ENCODE results near the gene PTH. TPM values are rescaled to one million over a fixed set of nuclear protein-coding genes. Genes with fewer than 3 reads are reported as not detected.

The PTH gene
- total and polyA plus RNA-seq, 12 donors = not detected

DNA sequence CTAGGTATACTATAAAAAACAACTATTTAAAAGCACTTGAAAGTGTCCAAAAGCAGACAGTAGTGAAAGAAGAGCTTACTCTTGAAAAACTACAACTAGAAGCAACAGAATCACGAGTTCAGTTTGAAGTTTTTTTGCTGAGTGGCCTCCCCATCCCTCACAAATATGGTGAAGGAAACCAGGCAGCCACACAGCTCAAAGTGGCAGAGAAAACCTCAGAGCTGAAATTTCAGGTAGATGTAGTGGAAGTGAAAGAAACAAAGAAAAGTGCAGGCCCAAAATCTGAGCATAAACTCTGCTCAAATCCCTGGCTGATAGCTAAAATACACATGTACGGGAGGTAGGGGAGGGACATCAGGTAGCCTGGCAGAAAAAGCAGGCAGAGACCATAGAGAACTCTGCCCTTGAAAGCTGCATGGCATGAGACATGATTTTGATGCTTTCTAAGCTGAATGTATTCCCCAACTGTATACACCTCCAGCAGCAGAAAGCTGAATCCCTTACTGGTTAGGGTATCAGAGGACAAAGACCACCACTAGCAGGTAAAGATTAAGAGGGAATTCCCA, 44.9 kb downstream of the PTH start:
- TF ChIP-seq, protein P1, sequence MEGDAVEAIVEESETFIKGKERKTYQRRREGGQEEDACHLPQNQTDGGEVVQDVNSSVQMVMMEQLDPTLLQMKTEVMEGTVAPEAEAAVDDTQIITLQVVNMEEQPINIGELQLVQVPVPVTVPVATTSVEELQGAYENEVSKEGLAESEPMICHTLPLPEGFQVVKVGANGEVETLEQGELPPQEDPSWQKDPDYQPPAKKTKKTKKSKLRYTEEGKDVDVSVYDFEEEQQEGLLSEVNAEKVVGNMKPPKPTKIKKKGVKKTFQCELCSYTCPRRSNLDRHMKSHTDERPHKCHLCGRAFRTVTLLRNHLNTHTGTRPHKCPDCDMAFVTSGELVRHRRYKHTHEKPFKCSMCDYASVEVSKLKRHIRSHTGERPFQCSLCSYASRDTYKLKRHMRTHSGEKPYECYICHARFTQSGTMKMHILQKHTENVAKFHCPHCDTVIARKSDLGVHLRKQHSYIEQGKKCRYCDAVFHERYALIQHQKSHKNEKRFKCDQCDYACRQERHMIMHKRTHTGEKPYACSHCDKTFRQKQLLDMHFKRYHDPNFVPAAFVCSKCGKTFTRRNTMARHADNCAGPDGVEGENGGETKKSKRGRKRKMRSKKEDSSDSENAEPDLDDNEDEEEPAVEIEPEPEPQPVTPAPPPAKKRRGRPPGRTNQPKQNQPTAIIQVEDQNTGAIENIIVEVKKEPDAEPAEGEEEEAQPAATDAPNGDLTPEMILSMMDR (IDR thresholded peaks at IDR 0.05) = no peak
- H3K4me3 ChIP-seq = no peak overlapping the region
- no peaks in the 10 kb centered on the region for H3K36me3 ChIP-seq
- ATAC-seq (no peak), DNase-seq (no peak)
- no peaks in the 10 kb centered on the region for H3K27me3 ChIP-seq
- H3K9me3 ChIP-seq = peaks cover 0 to 19% (median 0%) of the 10 kb centered on the region in 11 donors
- no peak overlapping the region for H3K27ac ChIP-seq
- intact Hi-C loops (cut with DNase I) = no loop called here
- 87% methylated on average over 2 of the region's 2 CpGs for WGBS, 2 donors
- peaks cover 2 to 31% (median 22%) of the 10 kb centered on the region in 9 donors for H3K4me1 ChIP-seq

DNA sequence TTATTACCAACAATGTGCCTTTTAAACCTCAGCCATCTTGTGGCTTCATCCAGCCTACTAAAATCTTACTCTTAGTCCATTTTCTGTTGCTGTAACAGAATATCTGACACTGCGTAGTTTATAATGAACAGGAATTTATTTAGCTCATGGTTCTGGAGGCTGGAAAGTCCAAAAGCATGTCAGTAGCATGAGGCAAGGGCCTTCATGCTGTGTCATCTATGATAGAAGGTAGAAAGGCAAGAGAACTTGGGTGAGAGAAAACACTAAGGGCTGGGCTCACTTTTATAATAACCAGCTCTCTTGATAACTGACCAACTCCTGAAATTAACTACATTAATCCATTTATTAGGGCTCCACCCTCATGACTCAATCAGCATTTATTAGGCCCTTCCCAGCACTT, 46.3 kb downstream of the PTH start:
- Histone ChIP-seq H3K27me3 (no peaks in the 10 kb centered on the region), H3K36me3 (no peaks in the 10 kb centered on the region), H3K9me3 (peaks cover 0 to 19% (median 0%) of the 10 kb centered on the region in 11 donors), H3K4me1 (peaks cover 2 to 35% (median 22%) of the 10 kb centered on the region in 9 donors), H3K27ac (peak overlapping the region in 2 of 10 donors; percentile 67 to 69), H3K4me3 (no peak overlapping the region)
- WGBS, 2 donors = 61 to 98% methylated on average over 1 of the region's 1 CpG
- no peak for DNase-seq
- ATAC-seq = no peak
- TF ChIP-seq, protein P1 (IDR thresholded peaks at IDR 0.05) = no peak
- intact Hi-C loops (cut with DNase I) = no loop called here

DNA sequence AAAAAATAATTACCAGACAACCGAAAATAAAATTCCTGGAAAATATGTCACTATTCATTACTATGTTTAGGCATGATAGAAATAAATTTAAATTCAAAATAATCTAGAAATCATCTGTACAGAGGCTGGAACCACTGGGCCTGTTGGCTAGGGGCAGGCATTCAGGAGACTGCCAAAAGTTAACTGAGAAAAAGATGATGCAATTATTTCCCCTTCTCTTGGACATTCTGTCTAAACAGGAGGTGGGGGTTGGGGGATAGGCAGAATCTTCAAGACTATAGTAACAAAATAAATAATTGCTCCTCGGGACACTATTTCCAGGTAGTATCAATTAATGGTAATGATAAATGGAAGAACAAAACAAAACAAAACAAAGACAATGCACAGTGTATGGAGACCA, 46.9 kb downstream of the PTH start:
- intact Hi-C loops (cut with DNase I) = no loop called here
- Histone ChIP-seq H3K27me3 (no peaks in the 10 kb centered on the region), H3K36me3 (no peaks in the 10 kb centered on the region), H3K4me1 (peaks cover 2 to 35% (median 22%) of the 10 kb centered on the region in 9 donors), H3K4me3 (no peak overlapping the region), H3K9me3 (peaks cover 0 to 19% (median 0%) of the 10 kb centered on the region in 11 donors), H3K27ac (peak overlapping the region in 7 of 10 donors; percentile 2 to 69 (median 36))
- WGBS, 2 donors = 37 to 40% methylated on average over 2 of the region's 2 CpGs
- DNase-seq = peak; percentile 21 to 27
- peak; percentile 71 to 95 (median 83) for ATAC-seq
- TF ChIP-seq, protein P1 (IDR thresholded peaks at IDR 0.05) = no peak

DNA sequence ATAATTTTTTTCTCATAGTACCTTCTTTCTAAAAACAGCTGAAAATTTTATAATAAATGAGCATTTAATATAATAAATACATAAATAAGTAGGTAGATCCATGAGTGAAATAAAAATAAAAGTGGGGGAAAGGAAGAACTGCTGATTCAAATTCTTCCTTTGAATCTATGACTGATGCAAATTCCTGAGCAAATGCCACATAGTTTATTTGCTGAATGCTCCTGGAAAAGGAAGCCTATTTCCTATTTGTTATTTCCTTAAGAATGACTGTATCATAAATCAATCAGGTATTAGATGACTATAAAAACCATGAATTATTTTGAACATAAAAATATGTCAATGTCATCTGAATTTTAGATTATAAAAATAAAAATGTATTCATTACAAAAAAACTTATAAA, 49.4 kb downstream of the PTH start:
- no peak for DNase-seq
- TF ChIP-seq, protein P1 (IDR thresholded peaks at IDR 0.05) = no peak
- Histone ChIP-seq H3K27ac (no peak overlapping the region), H3K27me3 (no peaks in the 10 kb centered on the region), H3K36me3 (no peaks in the 10 kb centered on the region), H3K9me3 (peaks cover 0 to 14% (median 0%) of the 10 kb centered on the region in 11 donors), H3K4me3 (no peak overlapping the region), H3K4me1 (peaks cover 2 to 35% (median 22%) of the 10 kb centered on the region in 9 donors)
- no peak for ATAC-seq
- intact Hi-C loops (cut with DNase I) = no loop called here

Measured in heart right ventricle (tissue), 16 donors.